ENCODE data around the gene MYO10. TPM values are rescaled to one million over a fixed set of nuclear protein-coding genes. Genes with fewer than 3 reads are reported as not detected.
A peak's percentile ranks its signal among the peaks of the same experiment; 100 is the strongest.
"Not testable (repeated sequence)": the region's sequence is repeated elsewhere in the genome, so short reads cannot be mapped to it uniquely, and the experiment has no call there.

Gene MYO10
- total and polyA plus RNA-seq, 4 donors = 27.9 to 77.7 (median 41.8) TPM

GRCh38 chr5:16722097-16722495 lies 214.0 kb downstream of the MYO10 start:
- WGBS (ENCODE audit: insufficient coverage) = 57% methylated on average over 4 of the region's 7 CpGs

GRCh38 chr5:16721151-16722096 lies 214.7 kb downstream of the MYO10 start:
- Histone ChIP-seq H3K27ac (ENCODE audit: low read depth, low read length) (no peak overlapping the region), H3K9me3 (ENCODE audit: control insufficient read depth, insufficient read depth, low read length) (peaks cover 4% of the 10 kb centered on the region), H3K36me3 (ENCODE audit: control insufficient read depth, insufficient read depth, low read length) (no peaks in the 10 kb centered on the region), H3K27me3 (ENCODE audit: control insufficient read depth, insufficient read depth, low read length) (no peaks in the 10 kb centered on the region), H3K4me1 (ENCODE audit: control insufficient read depth, insufficient read depth, low read length) (peaks cover 6% of the 10 kb centered on the region), H3K4me3 (ENCODE audit: low read depth, low read length) (no peak overlapping the region)
- WGBS (ENCODE audit: insufficient coverage) = 44% methylated on average over 7 of the region's 11 CpGs
- DNase-seq (ENCODE audit: low read depth in 4 of 6, low spot score in 6 of 6) = peak in 1 of 6 donors; percentile 11

More at GRCh38 chr5:16722097-16722495, 214.0 kb downstream of the MYO10 start:
- Histone ChIP-seq H3K9me3 (ENCODE audit: control insufficient read depth, insufficient read depth, low read length) (peaks cover 4% of the 10 kb centered on the region), H3K36me3 (ENCODE audit: control insufficient read depth, insufficient read depth, low read length) (no peaks in the 10 kb centered on the region), H3K4me1 (ENCODE audit: control insufficient read depth, insufficient read depth, low read length) (peaks cover 6% of the 10 kb centered on the region), H3K27ac (ENCODE audit: low read depth, low read length) (no peak overlapping the region), H3K27me3 (ENCODE audit: control insufficient read depth, insufficient read depth, low read length) (no peaks in the 10 kb centered on the region), H3K4me3 (ENCODE audit: low read depth, low read length) (no peak overlapping the region)
- peak in 1 of 6 donors; percentile 32 for DNase-seq (ENCODE audit: low read depth in 4 of 6, low spot score in 6 of 6)

GRCh38 chr5:16718036-16718435 lies 218.1 kb downstream of the MYO10 start:
- peaks cover 18% of the 10 kb centered on the region for H3K4me1 ChIP-seq (ENCODE audit: control insufficient read depth, insufficient read depth, low read length)
- H3K9me3 ChIP-seq (ENCODE audit: control insufficient read depth, insufficient read depth, low read length); DNase-seq (ENCODE audit: low read depth in 4 of 6, low spot score in 6 of 6); H3K36me3 ChIP-seq (ENCODE audit: control insufficient read depth, insufficient read depth, low read length); H3K27me3 ChIP-seq (ENCODE audit: control insufficient read depth, insufficient read depth, low read length); H3K27ac ChIP-seq (ENCODE audit: low read depth, low read length); H3K4me3 ChIP-seq (ENCODE audit: low read depth, low read length): not testable (repeated sequence)
- 92% methylated on average over 17 of the region's 23 CpGs for WGBS (ENCODE audit: insufficient coverage)

GRCh38 chr5:16713386-16713928 lies 222.6 kb downstream of the MYO10 start:
- peaks cover 28% of the 10 kb centered on the region for H3K4me1 ChIP-seq (ENCODE audit: control insufficient read depth, insufficient read depth, low read length)
- 0% methylated on average over 4 of the region's 14 CpGs for WGBS (ENCODE audit: insufficient coverage)
- H3K36me3 ChIP-seq (ENCODE audit: control insufficient read depth, insufficient read depth, low read length) = peaks cover 15% of the 10 kb centered on the region
- no peaks in the 10 kb centered on the region for H3K27me3 ChIP-seq (ENCODE audit: control insufficient read depth, insufficient read depth, low read length)
- DNase-seq (ENCODE audit: low read depth in 4 of 6, low spot score in 6 of 6) = peak in 4 of 6 donors; percentile 82 to 95 (median 88)
- H3K4me3 ChIP-seq (ENCODE audit: low read depth, low read length) = peak overlapping the region; percentile 48
- no peaks in the 10 kb centered on the region for H3K9me3 ChIP-seq (ENCODE audit: control insufficient read depth, insufficient read depth, low read length)
- peak overlapping the region; percentile 84 for H3K27ac ChIP-seq (ENCODE audit: low read depth, low read length)

- H3K9me3 ChIP-seq (ENCODE audit: control insufficient read depth, insufficient read depth, low read length) = no peaks in the 10 kb centered on the region
- 69% methylated on average over 2 of the region's 2 CpGs for WGBS (ENCODE audit: insufficient coverage)
- H3K27me3 ChIP-seq (ENCODE audit: control insufficient read depth, insufficient read depth, low read length) = no peaks in the 10 kb centered on the region
- peak in 2 of 6 donors; percentile 38 to 68 for DNase-seq (ENCODE audit: low read depth in 4 of 6, low spot score in 6 of 6)
- peaks cover 15% of the 10 kb centered on the region for H3K36me3 ChIP-seq (ENCODE audit: control insufficient read depth, insufficient read depth, low read length)
- H3K4me1 ChIP-seq (ENCODE audit: control insufficient read depth, insufficient read depth, low read length) = peaks cover 24% of the 10 kb centered on the region
- H3K4me3 ChIP-seq (ENCODE audit: low read depth, low read length) = peak overlapping the region; percentile 48
- peak overlapping the region; percentile 84 for H3K27ac ChIP-seq (ENCODE audit: low read depth, low read length)
Observed at GRCh38 chr5:16712620-16713019, 223.5 kb downstream of the MYO10 start.

GRCh38 chr5:16712178-16712577 lies 223.9 kb downstream of the MYO10 start:
- peak in 2 of 6 donors; percentile 41 to 72 for DNase-seq (ENCODE audit: low read depth in 4 of 6, low spot score in 6 of 6)
- Histone ChIP-seq H3K27ac (ENCODE audit: low read depth, low read length) (peak overlapping the region; percentile 84), H3K36me3 (ENCODE audit: control insufficient read depth, insufficient read depth, low read length) (peaks cover 15% of the 10 kb centered on the region), H3K4me3 (ENCODE audit: low read depth, low read length) (no peak overlapping the region), H3K4me1 (ENCODE audit: control insufficient read depth, insufficient read depth, low read length) (peaks cover 25% of the 10 kb centered on the region), H3K9me3 (ENCODE audit: control insufficient read depth, insufficient read depth, low read length) (no peaks in the 10 kb centered on the region), H3K27me3 (ENCODE audit: control insufficient read depth, insufficient read depth, low read length) (no peaks in the 10 kb centered on the region)
- WGBS (ENCODE audit: insufficient coverage) = no CpG with 5 or more reads among the region's 1 CpG

- Histone ChIP-seq H3K27me3 (ENCODE audit: control insufficient read depth, insufficient read depth, low read length) (no peaks in the 10 kb centered on the region), H3K27ac (ENCODE audit: low read depth, low read length) (no peak overlapping the region), H3K36me3 (ENCODE audit: control insufficient read depth, insufficient read depth, low read length) (peaks cover 15% of the 10 kb centered on the region), H3K4me1 (ENCODE audit: control insufficient read depth, insufficient read depth, low read length) (peaks cover 25% of the 10 kb centered on the region), H3K4me3 (ENCODE audit: low read depth, low read length) (no peak overlapping the region), H3K9me3 (ENCODE audit: control insufficient read depth, insufficient read depth, low read length) (no peaks in the 10 kb centered on the region)
- 66% methylated on average over 4 of the region's 8 CpGs for WGBS (ENCODE audit: insufficient coverage)
- no peak for DNase-seq (ENCODE audit: low read depth in 4 of 6, low spot score in 6 of 6)
Observed at GRCh38 chr5:16709691-16710433, 226.2 kb downstream of the MYO10 start.

GRCh38 chr5:16707869-16708192 lies 228.3 kb downstream of the MYO10 start:
- Histone ChIP-seq H3K36me3 (ENCODE audit: control insufficient read depth, insufficient read depth, low read length) (peaks cover 25% of the 10 kb centered on the region), H3K4me1 (ENCODE audit: control insufficient read depth, insufficient read depth, low read length) (peaks cover 14% of the 10 kb centered on the region), H3K27me3 (ENCODE audit: control insufficient read depth, insufficient read depth, low read length) (no peaks in the 10 kb centered on the region), H3K4me3 (ENCODE audit: low read depth, low read length) (no peak overlapping the region), H3K27ac (ENCODE audit: low read depth, low read length) (no peak overlapping the region), H3K9me3 (ENCODE audit: control insufficient read depth, insufficient read depth, low read length) (no peaks in the 10 kb centered on the region)
- DNase-seq (ENCODE audit: low read depth in 4 of 6, low spot score in 6 of 6) = no peak
- WGBS (ENCODE audit: insufficient coverage) = 100% methylated on average over 3 of the region's 3 CpGs

- WGBS (ENCODE audit: insufficient coverage) = 58% methylated on average over 2 of the region's 9 CpGs
Observed at GRCh38 chr5:16707168-16707868, 228.8 kb downstream of the MYO10 start.

More at GRCh38 chr5:16707168-16707868, 228.8 kb downstream of the MYO10 start:
- H3K27ac ChIP-seq (ENCODE audit: low read depth, low read length) = no peak overlapping the region
- no peak overlapping the region for H3K4me3 ChIP-seq (ENCODE audit: low read depth, low read length)
- peaks cover 25% of the 10 kb centered on the region for H3K36me3 ChIP-seq (ENCODE audit: control insufficient read depth, insufficient read depth, low read length)
- no peaks in the 10 kb centered on the region for H3K27me3 ChIP-seq (ENCODE audit: control insufficient read depth, insufficient read depth, low read length)
- H3K9me3 ChIP-seq (ENCODE audit: control insufficient read depth, insufficient read depth, low read length) = no peaks in the 10 kb centered on the region
- DNase-seq (ENCODE audit: low read depth in 4 of 6, low spot score in 6 of 6) = peak in 1 of 6 donors; percentile 59
- H3K4me1 ChIP-seq (ENCODE audit: control insufficient read depth, insufficient read depth, low read length) = peaks cover 14% of the 10 kb centered on the region

All from spinal cord (tissue), 10 donors.